ENCODE data around the gene SSB.

DNA sequence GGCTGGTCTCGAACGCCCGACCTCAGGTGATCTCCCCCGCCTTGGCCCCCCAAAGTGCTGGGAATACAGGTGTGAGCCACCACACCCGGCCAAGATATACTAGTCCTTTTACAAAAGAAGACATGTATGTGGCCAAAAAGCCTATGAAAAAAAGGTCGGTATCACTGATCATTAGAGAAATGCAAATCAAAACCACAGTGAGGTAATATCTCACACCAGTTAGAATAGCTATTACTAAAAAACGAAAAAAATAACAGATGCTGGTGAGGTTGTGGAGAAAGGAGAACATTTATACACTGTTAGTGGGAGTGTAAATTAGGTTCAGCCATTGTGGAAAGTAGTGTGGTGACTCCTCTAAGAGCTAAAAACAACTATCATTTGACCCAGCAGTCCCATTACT, 38.7 kb upstream of the SSB start:
- TF ChIP-seq CTCF (IDR thresholded peaks at IDR 0.05) (no peak), MAX (IDR thresholded peaks at IDR 0.05) (no peak), POLR2A (IDR thresholded peaks at IDR 0.05; ENCODE audit: low read length) (no peak), JUNB (IDR thresholded peaks at IDR 0.05) (no peak)

Data from A549 (cell line).